BLaER1 treated with 17β-estradiol and CSF1 and Interleukin-3, amounts not matched to agents 10 nM and 100 nM (cell line): ENCODE measurements around the gene FIBP.

ENCODE experiments used
- H3K27ac ChIP-seq, 11 experiments: shearing (Covaris generic); formaldehyde crosslinking; 2 replicates each; pipeline ENCODE4 v1.8.1; 2022
- H3K27me3 ChIP-seq, 11 experiments: shearing (Covaris generic); formaldehyde crosslinking; 2 replicates each; pipeline ENCODE4 v1.8.1; 2022
- H3K36me3 ChIP-seq, 11 experiments: shearing (Covaris generic); formaldehyde crosslinking; 2 replicates each; pipeline ENCODE4 v1.8.1; 2022
- H3K4me1 ChIP-seq, 10 experiments: shearing (Covaris generic); formaldehyde crosslinking; 2 replicates each; pipeline ENCODE4 v1.8.1; 2022
- H3K4me2 ChIP-seq, 11 experiments: shearing (Covaris generic); formaldehyde crosslinking; 2 replicates each; pipeline ENCODE4 v1.8.1; 2022
- H3K4me3 ChIP-seq, 10 experiments: shearing (Covaris generic); formaldehyde crosslinking; 2 replicates each; pipeline ENCODE4 v1.8.1; 2022
- H3K9ac ChIP-seq, 11 experiments: shearing (Covaris generic); formaldehyde crosslinking; 2 replicates each; pipeline ENCODE4 v1.8.1; 2022
- H3K9me3 ChIP-seq, 11 experiments: shearing (Covaris generic); formaldehyde crosslinking; replicated peaks in 1 of 11; 2 replicates each; pipeline ENCODE4 v1.8.1; 2022
- H4K20me1 ChIP-seq, 11 experiments: shearing (Covaris generic); formaldehyde crosslinking; 2 replicates each; pipeline ENCODE4 v1.8.1; 2022
- Cebpa-rat ChIP-seq, 11 experiments: shearing (Covaris generic); IDR thresholded peaks; 2 replicates each; pipeline ENCODE4 v1.8.1; 2022

The FIBP gene

DNA sequence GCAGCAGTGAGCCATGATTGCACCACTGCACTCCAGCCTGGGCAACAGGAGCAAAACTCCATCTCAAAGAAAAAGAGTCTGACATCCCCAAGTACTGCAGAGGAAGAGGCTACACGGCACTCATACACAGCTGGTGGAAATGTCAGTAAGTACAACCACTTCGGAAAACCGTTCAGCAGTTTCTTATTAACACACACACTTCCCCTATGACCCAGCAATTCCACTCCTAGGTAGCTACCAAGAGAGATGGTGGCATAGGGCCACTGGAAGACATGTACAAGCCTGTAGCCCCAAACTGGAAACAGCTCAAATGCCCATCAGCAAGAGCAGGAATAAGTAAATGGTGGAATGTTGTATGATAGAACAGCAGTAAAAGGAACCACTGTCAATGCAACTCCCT lies 34.3 kb upstream of the FIBP start:
- Histone ChIP-seq H3K9ac (peak overlapping the region in 1 of 11 experiments; percentile 21; a peak in 1 of 22 replicates), H3K4me1 (peaks cover 27 to 40% (median 32%) of the 10 kb centered on the region in 10 experiments), H3K36me3 (peaks cover 15 to 38% (median 24%) of the 10 kb centered on the region in 11 experiments), H3K4me2 (no peak overlapping the region), H3K9me3 (no peaks in the 10 kb centered on the region), H4K20me1 (peaks cover 0 to 17% (median 6%) of the 10 kb centered on the region in 11 experiments; a peak in 10 of 22 replicates), H3K4me3 (no peak overlapping the region), H3K27me3 (no peaks in the 10 kb centered on the region), H3K27ac (no peak overlapping the region)
- no peak for TF ChIP-seq Cebpa-rat (IDR thresholded peaks at IDR 0.05)

DNA sequence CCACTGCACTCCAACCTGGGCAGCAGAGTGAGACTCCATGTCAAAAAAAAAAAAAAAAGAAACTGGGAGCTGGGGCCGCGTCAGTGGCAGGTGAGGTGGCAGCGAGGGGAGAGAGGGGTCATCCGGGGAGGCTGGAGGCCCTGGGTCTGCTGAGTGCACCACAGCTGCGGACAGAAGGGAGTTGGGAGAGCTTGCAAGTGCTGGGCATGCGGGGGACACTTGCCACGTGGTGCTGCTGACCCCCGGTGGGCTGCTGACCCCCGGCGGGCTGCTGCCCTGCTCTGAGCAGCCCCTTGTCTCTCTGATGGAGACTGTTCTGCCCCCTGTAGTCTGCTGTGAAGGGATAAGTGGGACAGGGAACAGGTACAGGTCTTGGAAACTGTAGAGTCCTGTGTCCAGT lies 33.6 kb upstream of the FIBP start:
- Histone ChIP-seq H4K20me1 (peaks cover under 1 to 22% (median 8%) of the 10 kb centered on the region in 11 experiments; a peak in 11 of 22 replicates), H3K36me3 (peaks cover 15 to 38% (median 24%) of the 10 kb centered on the region in 11 experiments), H3K9me3 (no peaks in the 10 kb centered on the region), H3K4me3 (no peak overlapping the region), H3K4me1 (peaks cover 27 to 40% (median 32%) of the 10 kb centered on the region in 10 experiments), H3K27me3 (no peaks in the 10 kb centered on the region), H3K9ac (peak overlapping the region in 3 of 11 experiments; percentile 21 to 26 (median 24); a peak in 2 of 22 replicates), H3K4me2 (no peak overlapping the region), H3K27ac (no peak overlapping the region)
- TF ChIP-seq Cebpa-rat (IDR thresholded peaks at IDR 0.05): no peak

GRCh38 chr11:65921033-65921555 lies 32.8 kb upstream of the FIBP start:
- Histone ChIP-seq H3K4me3 (peak overlapping the region in 8 of 10 experiments; percentile 65 to 90 (median 84); a peak in 14 of 20 replicates), H3K4me2 (peak overlapping the region; percentile 91 to 100 (median 99))

DNA sequence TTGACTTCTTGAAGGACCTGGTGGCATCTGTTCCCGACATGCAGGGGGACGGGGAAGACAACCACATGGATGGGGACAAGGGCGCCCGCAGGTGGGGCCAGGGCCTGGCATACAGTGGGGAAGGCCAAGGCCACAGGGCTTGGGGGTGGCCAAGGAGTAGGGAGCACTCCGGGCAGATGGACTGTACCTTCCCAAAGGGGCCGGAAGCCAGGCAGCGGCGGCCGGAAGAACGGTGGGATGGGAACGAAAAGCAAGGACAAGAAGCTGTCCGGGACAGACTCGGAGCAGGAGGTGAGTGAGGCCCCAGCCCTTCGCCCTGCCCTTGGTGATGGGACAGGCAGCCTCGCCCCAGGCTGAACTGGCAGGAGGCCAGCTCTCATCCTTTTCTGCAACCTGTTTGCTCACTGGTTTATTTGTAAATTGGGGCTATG lies 32.1 kb upstream of the FIBP start:
- peak overlapping the region; percentile 8 to 84 (median 78); a peak in 20 of 22 replicates for H3K27ac ChIP-seq

More at GRCh38 chr11:65921033-65921555, 32.8 kb upstream of the FIBP start:
- no peaks in the 10 kb centered on the region for H3K9me3 ChIP-seq
- peak overlapping the region in 3 of 11 experiments; percentile 82 to 83 (median 83); a peak in 3 of 22 replicates for H3K27ac ChIP-seq
- peaks cover 15 to 38% (median 24%) of the 10 kb centered on the region in 11 experiments for H3K36me3 ChIP-seq
- no peak for TF ChIP-seq Cebpa-rat (IDR thresholded peaks at IDR 0.05)
- H3K27me3 ChIP-seq: no peaks in the 10 kb centered on the region
- peaks cover 33 to 45% (median 37%) of the 10 kb centered on the region in 10 experiments for H3K4me1 ChIP-seq
- H4K20me1 ChIP-seq: peaks cover 5 to 29% (median 13%) of the 10 kb centered on the region in 11 experiments; a peak in 11 of 22 replicates
- peak overlapping the region; percentile 72 to 89 (median 83); a peak in 19 of 22 replicates for H3K9ac ChIP-seq

DNA sequence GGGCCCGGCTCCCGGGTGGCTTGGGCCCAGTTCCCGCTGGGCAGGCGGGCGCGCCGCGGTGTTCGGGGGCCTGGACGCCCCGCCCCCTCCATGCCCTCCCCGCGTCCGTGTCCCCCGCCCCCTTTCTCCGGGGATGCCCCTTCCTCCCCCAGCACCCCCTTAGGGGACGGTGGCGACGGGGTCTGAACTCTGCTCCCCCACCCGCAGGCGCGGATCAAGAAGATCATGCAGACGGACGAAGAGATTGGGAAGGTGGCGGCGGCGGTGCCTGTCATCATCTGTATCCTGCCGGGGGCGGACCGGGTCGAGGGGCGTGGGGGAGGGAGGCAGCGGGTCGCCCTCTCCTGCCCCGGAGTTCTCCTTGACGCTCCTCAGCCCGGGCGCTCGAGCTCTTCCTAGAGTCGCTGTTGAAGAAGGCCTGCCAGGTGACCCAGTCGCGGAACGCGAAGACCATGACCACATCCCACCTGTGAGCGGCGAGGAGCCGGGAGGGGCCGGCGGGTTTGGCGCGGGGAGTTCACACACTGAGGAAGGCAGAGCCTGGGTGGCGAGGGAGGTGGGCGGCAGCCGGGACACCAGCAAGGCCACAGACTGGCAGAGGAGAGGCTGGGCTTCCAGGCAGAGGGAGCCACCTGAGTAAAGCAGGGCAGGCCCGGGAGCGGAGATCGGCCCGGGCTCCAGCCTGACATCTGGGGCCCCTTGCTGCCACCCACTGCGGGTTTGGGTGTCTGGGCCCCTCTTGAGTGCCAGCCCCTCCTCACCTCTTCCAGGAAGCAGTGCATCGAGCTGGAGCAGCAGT lies 31.5 kb upstream of the FIBP start:
- H3K4me1 ChIP-seq: peaks cover 46 to 58% (median 50%) of the 10 kb centered on the region in 10 experiments
- H3K27me3 ChIP-seq: no peaks in the 10 kb centered on the region
- H3K9ac ChIP-seq: peak overlapping the region; percentile 72 to 89 (median 83)
- H4K20me1 ChIP-seq: peaks cover 5 to 36% (median 24%) of the 10 kb centered on the region in 11 experiments; a peak in 14 of 22 replicates
- peak overlapping the region; percentile 65 to 90 (median 84) for H3K4me3 ChIP-seq
- H3K27ac ChIP-seq: peak overlapping the region; percentile 8 to 84 (median 78); a peak in 21 of 22 replicates
- peak overlapping the region; percentile 91 to 100 (median 99) for H3K4me2 ChIP-seq
- no peaks in the 10 kb centered on the region for H3K9me3 ChIP-seq
- no peak for TF ChIP-seq Cebpa-rat (IDR thresholded peaks at IDR 0.05)
- H3K36me3 ChIP-seq: peaks cover 15 to 37% (median 24%) of the 10 kb centered on the region in 11 experiments

More for the DNA sequence above, 32.1 kb upstream of the FIBP start:
- Histone ChIP-seq H3K4me1 (peaks cover 40 to 52% (median 44%) of the 10 kb centered on the region in 10 experiments), H3K27me3 (no peaks in the 10 kb centered on the region), H4K20me1 (peaks cover 5 to 31% (median 19%) of the 10 kb centered on the region in 11 experiments; a peak in 13 of 22 replicates), H3K36me3 (peaks cover 15 to 38% (median 24%) of the 10 kb centered on the region in 11 experiments), H3K4me3 (peak overlapping the region; percentile 65 to 90 (median 84)), H3K4me2 (peak overlapping the region; percentile 91 to 100 (median 99)), H3K9ac (peak overlapping the region; percentile 72 to 89 (median 83)), H3K9me3 (no peaks in the 10 kb centered on the region)
- no peak for TF ChIP-seq Cebpa-rat (IDR thresholded peaks at IDR 0.05)

DNA sequence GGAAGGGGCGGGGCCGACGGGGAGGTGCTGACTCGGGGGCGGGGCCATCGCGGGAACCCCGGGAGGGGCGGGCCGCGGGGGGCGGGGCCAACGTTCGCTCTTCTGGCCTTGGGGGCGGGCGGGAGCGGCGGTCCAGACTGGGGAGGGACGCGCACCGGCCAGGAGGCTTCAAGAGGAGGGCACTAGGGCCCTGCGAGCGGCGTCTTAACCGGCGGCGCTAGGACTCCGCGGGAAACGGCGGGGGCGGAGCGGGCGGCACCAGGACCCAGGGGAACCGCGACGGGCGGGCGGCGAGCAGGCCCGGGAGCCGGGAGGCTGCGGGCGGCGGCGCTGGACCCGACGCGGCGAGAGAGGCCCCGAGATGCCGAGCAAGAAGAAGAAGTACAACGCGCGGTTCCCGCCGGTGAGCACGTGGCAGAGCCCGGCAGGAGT lies 30.9 kb upstream of the FIBP start, which contains the start of gene DRAP1:
Gene DRAP1 (plus strand): TSS at position 286 of the 432 bp plus-strand sequence. CDS start 76 bp downstream, at position 362.
- no peaks in the 10 kb centered on the region for H3K27me3 ChIP-seq
- peak within 1 kb of the TSS; percentile 90 to 97 (median 93) for H3K27ac ChIP-seq
- peak within 1 kb of the TSS; percentile 78 to 99 (median 92) for H3K4me3 ChIP-seq
- peak within 1 kb of the TSS; percentile 89 to 99 (median 96) for H3K9ac ChIP-seq
- peaks cover 5 to 36% (median 24%) of the 10 kb centered on the region in 11 experiments; a peak in 14 of 22 replicates for H4K20me1 ChIP-seq
- peak within 1 kb of the TSS; percentile 94 to 100 (median 99) for H3K4me2 ChIP-seq
- H3K4me1 ChIP-seq: peaks cover 51 to 61% (median 55%) of the 10 kb centered on the region in 10 experiments
- TF ChIP-seq Cebpa-rat (IDR thresholded peaks at IDR 0.05): no peak
- H3K9me3 ChIP-seq: no peaks in the 10 kb centered on the region
- H3K36me3 ChIP-seq: peaks cover 15 to 36% (median 24%) of the 10 kb centered on the region in 11 experiments

DNA sequence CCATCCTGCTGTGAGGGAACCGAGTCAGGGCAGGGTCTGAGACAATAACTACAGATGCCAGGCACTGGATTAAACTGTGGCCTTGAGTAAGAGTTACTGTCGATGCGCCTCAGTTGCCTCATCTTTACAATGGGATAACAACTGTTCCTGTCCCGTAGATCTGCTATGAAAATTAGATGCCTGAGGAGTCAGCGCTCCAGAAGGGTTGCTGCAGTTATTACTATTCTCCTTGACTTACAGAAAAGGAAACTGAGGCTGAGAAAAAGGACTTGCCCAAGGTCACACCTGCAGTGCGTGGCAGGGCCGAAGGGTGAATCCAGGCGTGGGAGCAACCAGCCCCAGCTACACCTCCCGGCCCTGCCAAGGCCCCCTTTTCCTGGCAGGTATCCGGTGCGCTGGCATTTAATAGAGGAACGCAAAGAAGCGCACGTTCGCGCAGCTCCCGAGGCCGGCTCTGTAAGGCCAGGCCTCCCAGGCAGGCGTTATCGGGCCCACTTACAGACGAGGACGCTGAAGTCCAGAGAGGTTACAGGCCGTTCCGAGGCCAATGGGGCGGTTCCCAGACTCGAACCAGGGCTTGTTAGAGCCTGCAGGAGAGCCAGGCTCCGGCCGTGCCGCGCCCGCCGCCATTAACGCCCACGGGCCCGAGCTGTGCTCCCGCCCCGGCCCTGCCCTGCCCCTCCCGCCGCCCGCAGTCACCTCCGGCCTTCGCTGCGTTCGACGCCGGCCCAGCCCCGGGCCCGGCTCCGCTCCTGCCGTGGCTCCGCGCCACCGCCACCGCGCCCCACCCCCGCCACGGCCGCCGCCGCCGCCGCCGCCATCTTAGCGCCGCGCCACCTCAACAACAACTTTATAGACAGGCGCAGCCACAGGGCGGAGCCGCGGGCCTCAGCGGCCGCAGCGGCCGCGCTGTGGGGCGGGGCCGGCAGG lies 30.2 kb upstream of the FIBP start, which contains the start of gene C11orf68:
Gene C11orf68 (minus strand): TSS at position 852 of the 930 bp plus-strand sequence. CDS start 31 bp downstream, at position 821.
- Histone ChIP-seq H3K9me3 (no peaks in the 10 kb centered on the region), H3K27me3 (no peaks in the 10 kb centered on the region), H3K4me2 (peak within 1 kb of the TSS; percentile 94 to 100 (median 99)), H4K20me1 (peaks cover 5 to 36% (median 24%) of the 10 kb centered on the region in 11 experiments; a peak in 14 of 22 replicates), H3K4me1 (peaks cover 51 to 61% (median 56%) of the 10 kb centered on the region in 10 experiments), H3K36me3 (peaks cover 15 to 34% (median 22%) of the 10 kb centered on the region in 11 experiments), H3K27ac (peak within 1 kb of the TSS; percentile 90 to 97 (median 93)), H3K4me3 (peak within 1 kb of the TSS; percentile 78 to 99 (median 92)), H3K9ac (peak within 1 kb of the TSS; percentile 89 to 99 (median 96))
- no peak for TF ChIP-seq Cebpa-rat (IDR thresholded peaks at IDR 0.05)
